Heart left ventricle (tissue), 13 donors: ENCODE results near the gene TBC1D1.
A peak's percentile ranks its signal among the peaks of the same experiment; 100 is the strongest.

Experiments
- CTCF ChIP-seq, 12 donors: fragments of 200-600 bp; sonication (generic) in 4 of 12; IDR thresholded peaks; one replicate each; pipeline versions ENCODE4 v1.5.0 to v1.8.0; 2018 to 2022; ENCODE audit warnings: antibody characterized with exemption in 12 of 12, mild to moderate bottlenecking in 5 of 12
- POLR2A ChIP-seq, 2 donors: fragments of 450-650 bp; IDR thresholded peaks; one replicate each; pipeline ENCODE4 v1.6.1; 2017; ENCODE audit warnings: antibody characterized with exemption in 2 of 2, mild to moderate bottlenecking in 2 of 2, moderate library complexity in 2 of 2
- donor health status: ischemic (EF 13 %, LVEDD 7.1; RV severe dilation, severe dysfunction).
- donor health status: DM: no; HTN: yes; CAD: no.
- donor health status: DM: no; HTN: no; CAD: no.
- donor health status: ischemic (EF 25% LVEDD 6.9; RV normal size, moderate dysfunction).
- donor health status: ischemic (EF 25% LVEDD 5.7; RV mildly dilated, moderate dysfunction).
- donor health status: ischemic (EF 35%, LVEDD 5.7; RV mildly dilated, moderate dysfunction).
- donor health status: nonischemic (EF 11% LVEDD 7.7; RV severe dilation, severe dysfunction).
- donor health status: DM: yes; HTN: yes; CAD: no.
- donor health status: PGD.
- donor health status: ischemic (EF 29% LVEDD 5.4; RV normal size, mild dysfunction).
- donor health status: nonischemic (EF 23%, LVEDD 6.1; RV moderate dilation, normal function).

- no peak for TF ChIP-seq CTCF (IDR thresholded peaks at IDR 0.05)
- TF ChIP-seq POLR2A (IDR thresholded peaks at IDR 0.05): peak in 1 of 2 donors; percentile 22
Observed at GRCh38 chr4:37989398-37990260, 98.7 kb downstream of the TBC1D1 start.
